CD14-positive monocyte (primary cell): ENCODE data around the gene SPTSSA. TPM values are rescaled to one million over a fixed set of nuclear protein-coding genes. Genes with fewer than 3 reads are reported as not detected.
"Not testable (repeated sequence)": the region's sequence is repeated elsewhere in the genome, so short reads cannot be mapped to it uniquely, and the experiment has no call there.

Experiments
- DNase-seq, 3 donors: peaks; one replicate each; pipeline ENCODE4 v3.0.0-alpha.2; 2011 to 2022
- H2AFZ ChIP-seq: 2 replicates; pipeline ENCODE4 v1.6.0; 2012; ENCODE audit warnings: mild to moderate bottlenecking, low read depth, low read length, inconsistent platforms; ENCODE audit not compliant: insufficient read depth, poor library complexity, severe bottlenecking
- H3K27ac ChIP-seq, 2 donors: 1 replicate in 1 of 2; 2 replicates in 1 of 2; pipeline ENCODE4 v1.5.1; 2012 to 2013; ENCODE audit warnings: low read length in 2 of 2, control low read depth in 1 of 2, inconsistent platforms in 1 of 2, low read depth in 1 of 2, mild to moderate bottlenecking in 1 of 2
- H3K27me3 ChIP-seq, 2 donors: one replicate each; pipeline versions ENCODE4 v1.6.0 to v1.6.1; 2011 to 2013; ENCODE audit warnings: low read length in 2 of 2; ENCODE audit not compliant: control insufficient read depth in 2 of 2, insufficient read depth in 2 of 2
- H3K36me3 ChIP-seq, 2 donors: replicated peaks in 1 of 2; 1 replicate in 1 of 2; 2 replicates in 1 of 2; pipeline versions ENCODE4 v1.5.1 to v1.6.1; 2012 to 2013; ENCODE audit warnings: low read length in 2 of 2, control low read depth in 1 of 2, inconsistent platforms in 1 of 2, mild to moderate bottlenecking in 1 of 2; ENCODE audit not compliant: insufficient read depth in 2 of 2, control insufficient read depth in 1 of 2
- H3K4me1 ChIP-seq, 2 donors: 1 replicate in 1 of 2; 2 replicates in 1 of 2; pipeline versions ENCODE4 v1.5.1 to v1.6.1; 2012 to 2013; ENCODE audit warnings: low read length in 2 of 2, control low read depth in 1 of 2, inconsistent platforms in 1 of 2, mild to moderate bottlenecking in 1 of 2, moderate library complexity in 1 of 2; ENCODE audit not compliant: insufficient read depth in 2 of 2, control insufficient read depth in 1 of 2
- H3K4me2 ChIP-seq: replicated peaks from 2 replicates; pipeline ENCODE3; 2012; ENCODE audit warnings: low read length, moderate library complexity, mild to moderate bottlenecking; ENCODE audit not compliant: poor library complexity, severe bottlenecking; ENCODE audit errors: extremely low read depth
- H3K4me3 ChIP-seq, 3 experiments: fragments of 200-600 bp in 1 of 3; sonication (generic) in 1 of 3; replicated peaks in 1 of 3; 1 replicate in 2 of 3; 2 replicates in 1 of 3; pipeline ENCODE4 v1.5.1; 2011 to 2013; ENCODE audit warnings: low read length in 3 of 3, mild to moderate bottlenecking in 3 of 3, control low read depth in 2 of 3, low read depth in 2 of 3, inconsistent platforms in 1 of 3, moderate library complexity in 1 of 3
- H3K79me2 ChIP-seq: 2 replicates; pipeline ENCODE4 v1.6.0; 2012; ENCODE audit warnings: mild to moderate bottlenecking, control low read depth, inconsistent platforms, low read length, moderate library complexity; ENCODE audit not compliant: insufficient read depth
- H3K9ac ChIP-seq: 2 replicates; pipeline ENCODE4 v1.6.0; 2017; ENCODE audit warnings: low read length, mild to moderate bottlenecking; ENCODE audit not compliant: insufficient read depth, poor library complexity, severe bottlenecking
- H3K9me3 ChIP-seq, 2 donors: replicated peaks in 1 of 2; 1 replicate in 1 of 2; 2 replicates in 1 of 2; pipeline versions ENCODE4 v1.5.1 to v1.6.1; 2012 to 2013; ENCODE audit warnings: low read length in 2 of 2, control low read depth in 1 of 2; ENCODE audit not compliant: control insufficient read depth in 1 of 2, insufficient read depth in 1 of 2
- H4K20me1 ChIP-seq: 2 replicates; pipeline ENCODE4 v1.6.0; 2012; ENCODE audit warnings: mild to moderate bottlenecking, low read length, control low read depth, moderate library complexity; ENCODE audit not compliant: insufficient read depth
- H3K27ac Mint-ChIP-seq, 7 donors: one replicate each; pipeline ENCODE4 v1.8.0; 2020; ENCODE audit warnings: mild to moderate bottlenecking in 7 of 7, mixed read lengths in 7 of 7, moderate library complexity in 6 of 7, inconsistent platforms in 2 of 7
- H3K27me3 Mint-ChIP-seq, 3 donors: one replicate each; pipeline ENCODE4 v1.8.0; 2021 to 2022; ENCODE audit warnings: low read depth in 3 of 3, mild to moderate bottlenecking in 3 of 3, mixed read lengths in 3 of 3, moderate library complexity in 3 of 3, inconsistent platforms in 1 of 3
- H3K36me3 Mint-ChIP-seq, 2 donors: one replicate each; pipeline ENCODE4 v1.8.0; 2020; ENCODE audit warnings: mixed read lengths in 2 of 2, inconsistent platforms in 1 of 2, mild to moderate bottlenecking in 1 of 2
- H3K4me1 Mint-ChIP-seq: one replicate; pipeline ENCODE4 v1.8.0; 2020; ENCODE audit warnings: mild to moderate bottlenecking, mixed read lengths
- H3K4me3 Mint-ChIP-seq, 2 donors: one replicate each; pipeline ENCODE4 v1.8.0; 2020; ENCODE audit warnings: mild to moderate bottlenecking in 2 of 2, mixed read lengths in 2 of 2, moderate library complexity in 1 of 2
- H3K9me3 Mint-ChIP-seq, 7 donors: one replicate each; pipeline ENCODE4 v1.8.0; 2020 to 2022; ENCODE audit warnings: mixed read lengths in 7 of 7, mild to moderate bottlenecking in 6 of 7, moderate library complexity in 6 of 7, inconsistent platforms in 2 of 7
- WGBS: methylation state at CpG from one replicate; pipeline ENCODE4 v1.1.5; 2013; ENCODE audit warnings: missing lambda C conversion rate; ENCODE audit not compliant: insufficient coverage; 5-methylcytosine and 5-hydroxymethylcytosine counted together
- intact Hi-C, 2 donors: fragments of 100-400 bp; cut with micrococcal nuclease; formaldehyde crosslinking; loops; one replicate each; pipeline versions ENCODE4 v1.15.0 to v1.15.1; 2023
- polyA plus RNA-seq, 3 donors: library from polyadenylated mRNA; depleted of rRNA in 1 of 3; unstranded in 2 of 3; stranded (reverse) in 1 of 3; fragments of 300-500 nt in 2 of 3; fragments of >200 nt in 1 of 3; fragmentation: Illumina TruSeq in 2 of 3; gene quantifications; 1 replicate in 2 of 3; 2 replicates in 1 of 3; pipeline ENCODE4 v1.2.3, GENCODE V29; 2012 to 2021
- TF ChIP-seq, protein P1 (sequence below): fragments of 200-600 bp; IDR thresholded peaks from one replicate; pipeline ENCODE4 v1.8.0; 2022; ENCODE audit warnings: antibody characterized with exemption, mild to moderate bottlenecking

Gene SPTSSA
- polyA plus RNA-seq, 3 donors = 14.2 to 85.7 (median 70.6) TPM

DNA sequence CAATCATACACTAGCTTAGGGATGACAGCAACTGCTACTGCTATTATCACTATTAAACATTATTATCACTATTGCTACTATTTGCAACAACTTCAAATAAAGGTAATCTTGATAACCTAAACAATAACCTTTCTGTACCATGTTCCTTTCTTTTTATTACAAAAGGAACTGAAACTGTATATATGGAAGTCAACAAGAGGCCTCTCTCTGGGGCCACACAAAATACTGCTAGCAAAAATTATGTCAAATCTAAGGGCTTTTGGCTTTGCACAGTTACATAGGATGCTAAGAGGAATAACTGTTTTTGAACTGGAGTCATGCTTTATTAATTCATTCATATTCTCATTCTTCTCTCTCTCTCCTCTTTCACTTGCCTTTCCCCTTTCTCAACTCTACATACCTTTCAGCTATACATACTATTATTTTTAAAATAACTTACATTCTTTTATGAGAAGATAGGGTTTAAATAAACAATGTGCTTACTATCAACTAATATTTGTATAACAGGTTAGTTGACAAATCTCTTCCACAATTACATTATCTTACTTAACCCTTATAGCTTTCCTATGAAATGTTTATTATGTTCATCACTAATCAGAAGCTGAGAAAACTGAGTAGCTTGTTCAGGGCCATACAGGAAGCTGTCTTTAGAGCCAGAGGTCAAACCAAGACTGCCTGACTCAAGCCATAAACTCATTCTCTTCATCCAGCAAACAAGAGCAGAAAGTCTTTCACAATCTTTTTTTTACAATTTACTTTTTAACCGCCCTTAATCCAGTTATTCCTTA is 25.7 kb downstream of the SPTSSA start:
- Mint-ChIP-seq H3K4me1 (peaks cover 42% of the 10 kb centered on the region), H3K4me3 (no peak overlapping the region), H3K27ac (peak overlapping the region; percentile 68 to 90 (median 84)), H3K27me3 (no peaks in the 10 kb centered on the region), H3K36me3 (peaks cover 6 to 16% of the 10 kb centered on the region in 2 donors), H3K9me3 (peaks cover 0 to 2% (median 0%) of the 10 kb centered on the region in 7 donors)
- Histone ChIP-seq H3K36me3 (peaks cover 0 to 19% of the 10 kb centered on the region in 2 donors), H3K79me2 (peaks cover 37% of the 10 kb centered on the region), H3K9me3 (no peaks in the 10 kb centered on the region), H4K20me1 (peaks cover 4% of the 10 kb centered on the region), H3K27me3 (no peaks in the 10 kb centered on the region), H3K4me1 (peaks cover 23 to 25% of the 10 kb centered on the region in 2 donors), H2AFZ (no peak overlapping the region), H3K4me2 (peak overlapping the region; percentile 15), H3K27ac (peak overlapping the region; percentile 75 to 83), H3K9ac (no peak overlapping the region), H3K4me3 (no peak overlapping the region)
- peak; percentile 6 to 20 (median 15) for DNase-seq
- TF ChIP-seq, protein P1, sequence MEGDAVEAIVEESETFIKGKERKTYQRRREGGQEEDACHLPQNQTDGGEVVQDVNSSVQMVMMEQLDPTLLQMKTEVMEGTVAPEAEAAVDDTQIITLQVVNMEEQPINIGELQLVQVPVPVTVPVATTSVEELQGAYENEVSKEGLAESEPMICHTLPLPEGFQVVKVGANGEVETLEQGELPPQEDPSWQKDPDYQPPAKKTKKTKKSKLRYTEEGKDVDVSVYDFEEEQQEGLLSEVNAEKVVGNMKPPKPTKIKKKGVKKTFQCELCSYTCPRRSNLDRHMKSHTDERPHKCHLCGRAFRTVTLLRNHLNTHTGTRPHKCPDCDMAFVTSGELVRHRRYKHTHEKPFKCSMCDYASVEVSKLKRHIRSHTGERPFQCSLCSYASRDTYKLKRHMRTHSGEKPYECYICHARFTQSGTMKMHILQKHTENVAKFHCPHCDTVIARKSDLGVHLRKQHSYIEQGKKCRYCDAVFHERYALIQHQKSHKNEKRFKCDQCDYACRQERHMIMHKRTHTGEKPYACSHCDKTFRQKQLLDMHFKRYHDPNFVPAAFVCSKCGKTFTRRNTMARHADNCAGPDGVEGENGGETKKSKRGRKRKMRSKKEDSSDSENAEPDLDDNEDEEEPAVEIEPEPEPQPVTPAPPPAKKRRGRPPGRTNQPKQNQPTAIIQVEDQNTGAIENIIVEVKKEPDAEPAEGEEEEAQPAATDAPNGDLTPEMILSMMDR = no peak
- intact Hi-C loops = no loop called here
- WGBS = no CpG with 5 or more reads among the region's 1 CpG

DNA sequence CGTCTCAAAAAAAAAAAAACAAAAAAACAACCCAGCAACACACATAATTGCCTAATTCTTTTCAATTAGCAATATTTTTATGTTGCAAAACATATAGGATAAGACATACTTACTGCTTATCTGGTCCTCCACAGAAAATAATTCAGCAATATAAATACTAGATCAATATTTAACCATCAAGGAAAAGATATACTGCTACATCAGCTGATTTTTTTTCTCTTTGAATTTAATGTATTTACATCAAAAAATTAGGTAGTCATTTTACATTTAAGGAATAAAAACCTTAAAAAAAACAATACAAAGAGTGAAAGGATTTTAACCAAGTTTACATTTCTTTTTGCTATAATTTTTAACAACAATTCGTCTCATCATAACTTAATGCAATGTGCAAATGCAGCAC is 28.1 kb downstream of the SPTSSA start:
- no peak overlapping the region for H2AFZ ChIP-seq
- no peak overlapping the region for H3K27ac ChIP-seq
- H3K9me3 Mint-ChIP-seq = peaks cover 0 to 3% (median 0%) of the 10 kb centered on the region in 7 donors
- H3K4me3 ChIP-seq = no peak overlapping the region
- DNase-seq = no peak
- H3K4me1 ChIP-seq = peaks cover 23 to 25% of the 10 kb centered on the region in 2 donors
- H3K4me1 Mint-ChIP-seq = peaks cover 42% of the 10 kb centered on the region
- peaks cover 4% of the 10 kb centered on the region for H4K20me1 ChIP-seq
- H3K36me3 Mint-ChIP-seq = peaks cover 5 to 16% of the 10 kb centered on the region in 2 donors
- H3K36me3 ChIP-seq = peaks cover 0 to 19% of the 10 kb centered on the region in 2 donors
- H3K4me3 Mint-ChIP-seq = no peak overlapping the region
- H3K9me3 ChIP-seq = no peaks in the 10 kb centered on the region
- peaks cover 20% of the 10 kb centered on the region for H3K79me2 ChIP-seq
- no peak overlapping the region for H3K27ac Mint-ChIP-seq
- intact Hi-C loops = no loop called here
- TF ChIP-seq, protein P1 = no peak
- no peaks in the 10 kb centered on the region for H3K27me3 Mint-ChIP-seq
- no peaks in the 10 kb centered on the region for H3K27me3 ChIP-seq
- no peak overlapping the region for H3K4me2 ChIP-seq
- no CpG with 5 or more reads among the region's 2 CpGs for WGBS
- no peak overlapping the region for H3K9ac ChIP-seq

DNA sequence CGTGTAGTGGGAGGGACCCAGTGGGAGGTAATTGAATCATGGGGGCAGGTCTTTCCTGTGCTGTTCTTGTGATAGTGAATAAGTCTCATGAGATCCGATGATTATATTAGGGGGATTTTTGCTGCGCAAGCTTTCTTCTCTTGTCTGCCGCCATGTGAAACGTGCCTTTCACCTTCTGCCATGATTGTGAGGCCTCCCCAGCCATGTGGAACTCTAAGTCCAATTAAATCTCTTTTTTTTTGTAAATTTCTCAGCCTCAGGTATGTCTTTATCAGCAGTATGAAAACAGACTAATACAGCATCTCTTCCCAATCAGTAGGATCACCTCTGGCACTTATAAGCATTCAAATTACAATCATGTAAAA is 34.0 kb downstream of the SPTSSA start:
- H3K36me3 Mint-ChIP-seq, H3K4me1 Mint-ChIP-seq, DNase-seq, H3K27me3 Mint-ChIP-seq, H4K20me1 ChIP-seq, H3K4me1 ChIP-seq, H3K27me3 ChIP-seq, H3K4me2 ChIP-seq, H3K9me3 Mint-ChIP-seq, intact Hi-C loops, H3K27ac Mint-ChIP-seq, H3K9me3 ChIP-seq, H3K4me3 ChIP-seq, H2AFZ ChIP-seq, H3K27ac ChIP-seq, H3K79me2 ChIP-seq, H3K36me3 ChIP-seq, H3K9ac ChIP-seq, H3K4me3 Mint-ChIP-seq: not testable (repeated sequence)
- 80% methylated on average over 2 of the region's 5 CpGs for WGBS
